T-helper 1 cell treated with Interleukin-12 subunit alpha and Interleukin-12 subunit beta and Interleukin-4 antibody, amounts not matched to agents 30 ng/mL and 1 ng/mL, for 36 hours (primary cell): Measurements from ENCODE around the gene CPD. TPM values are rescaled to one million over a fixed set of nuclear protein-coding genes. Genes with fewer than 3 reads are reported as not detected.
"Not testable (repeated sequence)": the region's sequence is repeated elsewhere in the genome, so short reads cannot be mapped to it uniquely, and the experiment has no call there.

ENCODE experiments used
- intact Hi-C: fragments of 100-400 bp; cut with micrococcal nuclease; formaldehyde crosslinking; loops from one replicate; pipeline ENCODE4 v1.15.1; 2024
- total RNA-seq: library from RNA; stranded (reverse); gene quantifications from 2 replicates; pipeline ENCODE4 v1.2.3, GENCODE V29; 2022

CPD gene
- 25.8 and 35.0 TPM in 2 replicates for total RNA-seq

DNA sequence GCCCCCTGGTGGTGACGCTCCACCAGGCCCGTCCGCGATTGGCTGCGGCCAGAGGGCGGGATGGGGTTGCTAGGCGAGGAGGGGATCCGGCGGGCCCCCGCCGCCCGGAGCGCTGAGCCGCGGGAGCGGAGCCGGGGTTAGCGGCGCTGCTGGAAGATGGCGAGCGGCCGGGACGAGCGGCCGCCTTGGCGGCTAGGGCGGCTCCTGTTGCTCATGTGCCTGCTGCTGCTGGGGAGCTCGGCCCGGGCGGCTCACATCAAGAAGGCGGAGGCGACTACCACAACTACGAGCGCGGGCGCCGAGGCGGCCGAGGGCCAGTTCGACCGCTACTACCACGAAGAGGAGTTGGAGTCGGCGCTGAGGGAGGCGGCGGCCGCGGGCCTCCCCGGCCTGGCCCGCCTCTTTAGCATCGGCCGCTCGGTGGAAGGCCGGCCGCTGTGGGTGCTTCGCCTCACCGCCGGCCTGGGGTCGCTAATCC lies at the start of gene CPD:
Gene CPD (plus strand): TSS at position 103 of the 478 bp plus-strand sequence. CDS start 54 bp downstream, at position 157.
- intact Hi-C loops: loop anchor here (1.0 to 10.0 kb wide), 8 partner anchors 16 to 938 kb away; partner anchors contain the start of genes BLMH, CRLF3, GOSR1 and NSRP1

DNA sequence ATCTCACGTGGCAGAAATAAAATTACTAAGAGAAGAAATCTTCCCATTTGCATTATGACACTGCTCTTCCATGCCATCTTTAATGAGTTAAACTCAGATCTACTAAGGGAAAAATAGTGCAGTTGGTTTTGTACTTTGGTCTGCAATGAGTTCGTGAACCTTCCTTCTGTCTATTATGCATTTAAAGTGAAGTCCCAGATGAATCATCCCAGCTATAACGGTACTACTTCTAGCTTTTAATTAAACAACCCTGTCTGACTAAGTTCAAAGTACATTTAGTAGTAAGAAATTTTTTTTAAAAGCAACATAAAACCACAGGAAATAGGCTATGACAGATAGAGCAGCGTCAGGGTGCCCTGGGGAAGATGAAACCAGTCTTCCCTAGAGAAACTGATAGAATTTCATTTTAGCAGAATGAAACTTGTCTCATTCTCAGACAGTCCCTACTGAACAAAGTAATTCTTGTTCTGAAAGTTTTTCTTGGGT lies 46.6 kb upstream of the CPD start:
- intact Hi-C loops: loop anchor here (1.0 kb wide), 1 partner anchor 31 kb away; no protein-coding TSS in a partner anchor

DNA sequence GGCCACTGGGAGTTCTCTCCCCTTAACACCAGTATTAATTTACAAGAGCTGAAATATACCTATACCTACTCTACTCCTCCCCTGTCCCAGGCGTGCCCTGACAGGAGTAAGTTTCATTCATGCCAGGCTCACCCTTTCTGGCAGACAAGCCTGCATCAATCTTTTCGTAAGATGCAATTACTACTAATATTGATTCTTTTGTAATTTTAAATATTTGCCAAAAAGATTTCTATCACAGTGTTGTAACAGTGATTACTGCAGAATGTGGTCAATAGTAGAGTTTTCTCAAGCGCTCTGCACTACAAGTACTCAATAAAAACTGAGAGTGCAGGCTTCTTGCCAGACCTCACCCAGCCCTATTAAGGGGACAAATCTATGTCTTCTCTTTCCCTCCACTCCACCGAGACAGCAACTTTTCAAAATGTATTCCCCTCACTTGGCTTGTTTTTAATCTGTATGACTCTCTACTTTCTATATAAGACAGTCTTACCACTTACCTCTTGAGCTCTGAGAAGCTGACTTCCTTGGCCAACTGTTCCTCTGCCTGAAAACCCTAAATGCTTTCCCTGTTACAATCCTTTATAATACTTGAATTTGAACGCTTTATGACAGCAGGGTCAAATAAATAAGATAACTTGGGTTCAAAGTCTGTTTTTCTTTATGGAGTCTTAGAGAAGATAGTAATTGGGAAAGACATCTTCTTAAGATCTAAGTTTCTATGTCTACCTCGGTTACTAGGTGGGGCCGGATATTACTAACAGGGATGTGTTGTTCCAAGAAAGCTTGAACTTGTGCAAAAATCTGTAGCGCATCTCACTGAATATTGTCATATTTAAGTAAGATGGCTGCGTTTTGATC lies 45.0 kb upstream of the CPD start, which contains the start of gene TMIGD1:
Gene TMIGD1 (minus strand): TSS at position 555 of the 858 bp plus-strand sequence. CDS start 1,924 bp downstream, outside the sequence.
- intact Hi-C loops: no loop called here

DNA sequence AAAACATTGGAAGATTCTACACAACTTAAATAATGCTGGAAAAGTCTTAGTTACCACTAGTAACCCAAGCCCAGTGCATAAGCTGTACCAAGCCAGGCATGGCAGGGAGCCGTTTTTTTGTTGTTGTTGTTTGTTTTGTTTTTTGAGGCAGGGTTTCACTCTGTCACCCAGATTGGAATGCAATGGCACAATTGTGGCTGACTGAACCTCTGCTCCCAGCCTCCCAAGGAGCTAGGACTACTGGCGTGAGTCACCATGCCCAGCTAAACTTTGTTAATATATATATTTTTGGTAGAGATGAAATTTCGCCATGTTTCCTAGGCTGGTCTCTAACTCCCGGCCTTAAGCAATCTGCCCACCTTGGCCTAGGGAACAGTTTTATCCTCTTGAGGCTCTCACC lies 44.3 kb upstream of the CPD start:
- intact Hi-C loops: no loop called here

DNA sequence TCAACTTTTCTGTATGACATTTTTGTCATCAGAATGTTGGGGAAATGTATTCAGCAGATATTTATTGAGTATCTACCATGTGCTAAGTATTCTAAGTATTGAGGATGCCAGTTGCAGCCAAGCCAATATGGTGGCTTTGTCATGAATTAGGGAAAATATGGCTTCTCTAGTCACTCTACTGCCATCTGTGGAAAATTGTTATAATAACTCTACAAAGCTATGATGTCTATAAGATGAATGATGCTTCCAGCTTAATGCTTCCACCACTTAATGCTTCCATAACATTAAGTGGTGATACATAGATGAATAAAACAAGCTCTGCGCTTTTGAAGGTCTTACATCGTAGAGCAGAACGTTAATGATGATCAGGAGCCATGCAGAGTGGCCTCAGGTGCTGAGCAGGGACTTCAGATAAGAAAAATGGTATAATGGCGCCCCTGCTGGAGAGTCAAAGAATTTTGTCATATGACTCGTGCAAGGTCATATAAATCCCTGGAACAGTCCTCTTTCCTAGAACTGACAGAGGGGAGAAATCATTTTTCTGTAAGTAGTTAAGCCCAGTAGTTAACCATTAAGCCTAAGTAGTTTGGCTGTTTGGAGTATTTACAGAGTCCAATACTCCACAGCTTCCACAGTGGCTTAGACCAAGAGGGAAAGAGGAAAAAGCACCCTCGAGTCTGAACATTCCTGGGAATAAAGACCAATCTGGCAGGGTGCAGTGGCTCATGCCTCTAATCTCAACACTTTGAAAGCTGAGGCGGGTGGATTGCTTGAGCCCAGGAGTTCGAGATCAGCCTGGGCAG lies 42.2 kb upstream of the CPD start:
- intact Hi-C loops: loop anchor here (1.0 to 5.0 kb wide), 6 partner anchors 44 to 309 kb away; partner anchors contain the start of gene GOSR1

DNA sequence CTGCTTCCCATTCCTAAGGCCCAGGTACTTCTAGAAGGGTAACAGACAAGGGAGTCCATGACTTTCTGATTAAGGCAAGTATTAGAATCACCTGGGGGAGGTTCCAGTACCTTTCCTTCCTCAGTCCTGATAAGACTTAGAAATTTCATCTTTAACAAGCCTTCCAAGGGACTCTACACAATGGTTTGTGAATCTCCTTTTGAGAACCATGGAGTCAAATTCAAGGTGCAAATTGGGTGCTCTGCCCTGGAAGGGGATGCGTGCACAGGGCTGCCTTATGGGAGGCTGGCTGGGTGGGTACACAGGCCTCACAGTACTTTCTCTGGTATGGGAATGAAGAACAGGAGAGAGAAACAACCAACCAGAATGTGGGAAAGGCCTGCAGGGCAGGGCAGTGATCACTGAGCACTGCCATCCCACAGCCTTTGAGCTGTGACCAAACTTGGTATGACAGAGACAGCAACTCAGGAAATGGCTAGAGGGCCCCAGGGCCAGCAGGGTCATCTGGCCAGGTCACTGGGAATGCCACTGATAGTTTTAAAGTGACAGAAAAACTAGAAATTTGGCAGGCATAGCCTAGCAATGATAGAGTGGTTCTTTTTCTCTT lies 41.2 kb upstream of the CPD start:
- intact Hi-C loops: loop anchor here (5.0 kb wide), 1 partner anchor 310 kb away; no protein-coding TSS in a partner anchor

DNA sequence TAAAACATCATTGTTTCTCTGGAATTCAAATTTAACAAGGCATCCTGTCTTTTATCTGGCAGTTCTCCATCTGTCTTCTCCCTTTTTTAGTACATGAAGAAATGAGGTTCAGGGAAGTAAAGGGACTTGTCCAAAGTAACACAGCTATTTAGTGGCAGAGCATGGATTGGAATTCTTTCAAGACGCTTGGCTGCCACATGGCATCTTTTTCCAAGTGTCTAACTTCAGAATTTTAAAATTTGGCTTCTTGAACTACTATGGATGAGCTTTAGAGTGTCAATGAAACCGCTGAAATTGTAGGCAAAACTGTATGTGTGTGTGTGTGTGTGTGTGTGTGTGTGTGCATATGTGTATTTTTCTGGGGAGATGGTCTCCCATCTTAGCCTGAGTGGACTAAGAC lies 39.6 kb upstream of the CPD start:
- intact Hi-C loops: loop anchor here (5.0 kb wide), 1 partner anchor 312 kb away; no protein-coding TSS in a partner anchor

DNA sequence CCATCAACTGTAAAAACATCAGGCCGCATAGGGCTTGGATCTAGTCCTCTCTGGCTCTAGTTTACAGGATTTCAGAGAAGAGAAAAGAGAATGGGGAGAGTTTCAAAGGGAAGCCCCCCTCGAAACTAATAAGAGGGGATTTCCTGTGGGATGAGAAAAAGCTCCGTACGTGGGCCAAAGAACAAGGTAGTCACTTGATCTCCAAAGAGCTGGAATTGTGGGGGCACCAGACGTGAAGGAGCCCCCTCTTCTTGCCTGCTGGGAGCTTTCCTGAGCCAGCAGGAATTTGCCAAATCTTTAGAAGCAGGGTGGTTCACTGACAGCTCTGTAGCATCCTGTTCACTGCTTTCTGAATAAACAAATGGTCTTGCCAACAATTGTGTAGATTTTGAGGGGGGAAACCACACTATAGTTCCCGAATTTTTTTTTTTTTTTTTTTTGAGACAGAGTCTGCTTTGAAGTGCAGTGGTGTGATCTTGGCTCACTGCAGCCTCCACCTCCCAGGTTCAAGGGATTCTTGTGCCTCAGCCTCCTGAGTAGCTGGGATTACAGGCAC lies 37.8 kb upstream of the CPD start:
- intact Hi-C loops: loop anchor here (1.0 to 5.0 kb wide), 4 partner anchors 23 to 376 kb away; partner anchors contain the start of gene CPD

DNA sequence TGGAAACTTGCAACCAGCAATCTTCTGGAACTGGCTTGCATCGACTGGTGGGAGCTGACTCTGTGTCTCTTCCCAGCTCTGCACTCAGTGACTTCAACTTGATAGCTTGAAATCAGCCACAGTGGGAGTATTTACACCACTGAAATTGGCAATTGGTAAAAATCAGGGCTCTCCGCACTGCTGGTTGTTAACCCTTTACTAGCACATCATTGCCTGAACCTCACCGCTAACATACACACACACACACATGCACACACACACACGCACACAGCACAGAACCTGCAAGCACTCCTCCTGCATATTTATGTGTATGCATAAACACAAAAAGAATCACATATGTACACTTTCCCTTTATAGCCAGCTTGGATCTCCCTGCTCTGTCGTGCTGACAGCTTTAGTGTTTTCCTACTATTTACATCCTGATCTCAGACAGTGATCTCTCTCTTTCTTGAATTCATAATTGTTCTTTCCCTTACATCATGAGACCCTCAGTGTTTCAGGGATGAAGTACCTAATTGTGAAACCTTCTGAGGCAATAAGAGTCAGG lies 37.0 kb upstream of the CPD start:
- intact Hi-C loops: loop anchor here (5.0 kb wide), 1 partner anchor 376 kb away; no protein-coding TSS in a partner anchor

DNA sequence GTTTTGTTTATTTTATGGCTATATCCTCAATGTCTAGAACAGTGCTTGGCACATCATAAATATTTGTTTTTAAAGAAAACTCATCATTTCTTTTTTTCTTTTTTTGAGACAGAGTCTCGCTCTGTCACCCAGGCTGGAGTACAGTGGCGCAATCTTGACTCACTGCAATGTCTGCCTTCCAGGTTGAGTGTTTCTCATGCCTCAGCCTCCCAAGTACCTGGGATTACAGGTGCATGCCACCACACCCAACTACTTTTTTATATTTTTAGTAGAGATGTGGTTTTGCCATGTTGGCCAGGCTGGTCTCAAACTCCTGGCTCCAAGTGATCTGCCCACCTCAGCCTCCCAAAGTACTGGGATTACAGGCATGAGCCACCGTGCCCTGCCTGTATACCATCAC lies 35.5 kb upstream of the CPD start:
- intact Hi-C loops: loop anchor here (5.0 kb wide), 1 partner anchor 374 kb away; no protein-coding TSS in a partner anchor

DNA sequence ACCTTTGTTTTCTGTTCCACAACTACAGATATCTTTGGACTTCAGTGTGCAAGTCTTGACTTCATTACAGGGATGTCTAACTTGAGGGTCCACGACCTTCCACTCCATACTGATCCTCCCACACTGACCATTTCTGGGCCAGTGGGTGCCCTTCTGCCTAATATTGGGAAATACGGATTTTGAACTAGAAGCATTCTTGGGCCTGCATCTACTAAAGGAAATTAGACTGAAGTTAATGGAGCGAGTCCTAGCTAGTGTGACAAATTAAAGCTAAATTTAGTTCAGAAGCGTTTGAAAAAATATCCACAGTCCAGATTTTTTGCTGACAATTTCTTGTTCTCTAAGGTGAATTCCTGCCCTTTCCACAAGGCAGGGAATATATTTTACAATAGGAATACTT lies 34.9 kb upstream of the CPD start:
- intact Hi-C loops: loop anchor here (5.0 kb wide), 1 partner anchor 374 kb away; no protein-coding TSS in a partner anchor

DNA sequence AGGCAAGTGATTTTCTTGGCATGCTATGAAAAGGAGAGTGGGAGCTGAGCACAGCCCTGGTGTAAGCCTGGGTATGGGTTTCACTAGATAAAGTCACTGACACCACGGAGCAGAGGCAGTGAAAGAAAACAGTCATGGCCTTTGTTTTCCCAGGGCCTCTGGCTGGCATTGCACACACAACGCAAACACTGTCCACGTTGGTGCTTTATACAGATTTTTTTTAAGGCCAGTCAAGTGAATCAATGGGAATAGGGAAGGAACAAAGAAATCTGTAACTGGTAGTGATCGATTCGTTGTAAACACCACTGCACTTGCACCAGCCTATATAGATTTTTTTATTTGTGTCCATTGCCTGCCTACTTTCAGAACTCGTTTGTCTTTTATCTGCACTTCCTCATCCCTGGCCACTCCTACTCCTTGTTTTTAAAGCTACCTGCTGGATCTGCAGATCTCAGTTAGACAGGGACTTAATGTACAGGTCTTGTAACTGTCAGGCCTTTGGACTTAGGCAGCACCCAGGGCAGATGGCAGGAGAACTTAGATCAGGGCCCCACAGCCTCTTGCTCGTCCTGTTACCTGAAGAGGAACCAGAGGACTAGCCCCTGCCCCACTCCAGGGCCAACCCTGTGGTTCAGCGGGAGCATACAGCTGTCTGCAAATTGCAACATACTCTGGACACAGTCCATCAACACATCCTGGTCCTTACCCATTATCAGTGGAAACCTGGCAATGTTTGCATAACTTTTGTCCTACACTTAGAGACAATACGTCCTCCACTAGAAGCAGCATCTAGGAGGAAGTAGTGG lies 34.2 kb upstream of the CPD start:
- intact Hi-C loops: loop anchor here (5.0 kb wide), 1 partner anchor 373 kb away; no protein-coding TSS in a partner anchor

DNA sequence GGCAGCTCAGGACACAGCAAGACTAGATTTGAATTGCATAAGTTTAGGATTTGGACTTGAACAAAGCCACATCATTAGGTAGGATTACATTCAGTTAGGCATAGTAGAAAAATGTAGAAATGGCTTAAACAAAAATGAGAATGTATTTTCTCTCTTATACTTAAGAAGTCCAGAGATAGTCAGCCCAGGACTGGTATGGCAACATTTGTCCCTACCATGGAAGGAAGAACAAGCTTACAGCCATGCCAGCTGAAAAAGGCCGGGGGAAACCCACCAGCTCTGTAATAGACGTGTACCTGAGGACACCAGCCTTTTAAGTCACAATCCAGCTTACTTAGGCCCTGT lies 33.7 kb upstream of the CPD start:
- intact Hi-C loops: no loop called here

DNA sequence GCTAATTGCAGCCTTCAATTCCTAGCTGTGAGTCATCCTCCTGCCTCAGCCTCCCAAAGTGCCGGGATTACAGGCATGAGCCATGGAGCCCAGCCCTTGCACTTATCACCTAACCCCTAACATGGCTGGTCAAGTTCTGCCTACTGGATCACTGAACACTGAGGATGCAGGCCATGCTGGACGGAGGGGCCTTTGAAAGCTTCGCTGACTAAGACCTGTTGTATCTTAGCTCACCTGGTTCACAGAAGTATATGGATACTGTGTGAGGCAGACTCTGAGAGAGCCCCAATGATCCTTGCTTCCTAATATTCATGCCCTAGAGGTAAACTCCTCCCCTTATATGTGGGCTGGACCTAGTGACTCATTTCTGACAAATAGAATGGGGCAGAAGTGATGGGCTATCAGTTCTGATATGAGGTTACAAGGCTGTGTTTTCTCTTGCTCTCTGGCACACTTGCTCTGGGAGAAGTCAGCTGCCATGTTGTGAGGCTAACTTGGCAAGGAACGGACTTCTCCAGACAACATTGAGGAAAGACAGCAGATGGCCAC lies 33.1 kb upstream of the CPD start:
- intact Hi-C loops: no loop called here

DNA sequence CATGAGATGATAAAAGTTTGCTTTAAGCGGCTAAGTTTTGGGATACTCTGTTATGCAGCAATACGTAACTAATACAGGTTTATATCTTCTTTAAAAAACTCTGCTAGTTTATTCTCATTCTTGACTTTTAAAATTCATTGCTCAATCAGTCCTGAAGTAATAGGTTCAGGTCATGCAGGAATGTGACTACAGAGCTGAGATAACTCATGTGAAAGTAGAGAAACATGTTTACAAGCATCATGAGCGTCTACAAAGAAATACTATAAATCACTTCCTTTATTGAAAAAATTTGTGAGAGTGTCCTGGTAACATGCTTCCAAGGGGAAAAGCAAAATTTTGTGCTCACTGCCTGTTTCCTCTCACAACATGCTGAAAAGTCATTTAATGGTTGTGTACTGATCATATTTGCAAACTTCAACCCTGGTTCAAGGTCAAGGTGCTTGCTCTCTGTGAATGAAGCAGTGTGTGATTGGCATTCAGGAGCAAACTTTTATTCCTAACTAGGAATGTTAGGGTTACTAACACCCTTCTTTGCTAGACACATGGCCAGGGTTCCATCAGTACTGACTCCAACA lies 32.4 kb upstream of the CPD start:
- intact Hi-C loops: no loop called here

DNA sequence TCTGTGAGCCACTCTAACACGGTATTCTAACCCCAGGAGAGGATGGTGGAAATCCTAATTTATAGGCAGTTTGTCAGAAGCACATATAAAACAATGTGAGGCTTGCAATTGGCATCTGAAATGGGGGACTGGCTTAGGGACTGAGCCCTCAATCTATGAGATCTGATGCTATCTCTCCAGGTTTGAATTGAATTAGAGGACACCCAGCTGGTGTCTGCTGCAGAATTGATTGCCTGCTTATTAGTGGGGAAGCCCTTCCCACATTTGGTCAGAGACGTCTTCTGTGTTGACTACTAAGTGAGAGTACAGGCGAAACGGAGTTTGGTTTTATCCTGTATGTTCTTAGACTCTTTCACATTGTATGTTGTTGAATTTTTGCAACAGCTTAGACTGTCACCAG lies 31.2 kb upstream of the CPD start:
- intact Hi-C loops: no loop called here

DNA sequence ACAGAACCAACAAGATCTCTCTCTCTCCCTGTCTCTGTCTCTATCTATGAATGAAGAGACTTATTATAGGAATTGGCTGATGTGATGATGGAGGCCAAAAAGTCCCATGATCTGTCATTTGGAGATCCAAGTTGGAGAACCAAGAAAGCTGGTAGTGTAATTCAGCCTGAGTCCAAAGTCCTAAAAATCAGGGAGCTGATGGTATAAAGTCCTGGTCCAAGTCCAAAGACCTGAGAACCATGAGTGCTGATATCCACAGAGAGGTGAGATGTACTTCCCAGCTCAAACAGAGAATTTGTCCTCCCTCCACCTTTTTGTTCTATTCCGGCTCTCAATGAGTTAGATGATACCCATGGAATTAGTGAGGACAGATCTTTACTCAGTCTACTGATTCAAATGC lies 29.5 kb upstream of the CPD start:
- intact Hi-C loops: no loop called here

DNA sequence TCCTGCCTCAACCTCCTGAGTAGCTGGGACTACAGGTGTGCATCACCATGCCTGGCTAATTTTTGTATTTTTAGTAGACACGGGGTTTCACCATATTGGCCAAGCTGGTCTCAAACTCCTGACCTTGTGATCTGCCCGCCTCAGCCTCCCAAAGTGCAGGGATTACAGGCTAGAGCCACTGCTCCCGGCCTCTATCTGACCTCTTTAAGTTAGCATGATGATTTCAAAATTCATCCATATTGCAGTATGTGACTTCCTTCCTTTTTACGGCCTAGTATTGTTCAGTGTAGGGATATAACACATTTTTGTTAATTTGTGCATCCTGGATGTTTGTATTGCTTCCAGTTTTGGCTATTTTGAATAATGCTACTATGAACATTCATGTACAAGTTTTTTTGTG lies 27.5 kb upstream of the CPD start:
- intact Hi-C loops: not testable (repeated sequence)

DNA sequence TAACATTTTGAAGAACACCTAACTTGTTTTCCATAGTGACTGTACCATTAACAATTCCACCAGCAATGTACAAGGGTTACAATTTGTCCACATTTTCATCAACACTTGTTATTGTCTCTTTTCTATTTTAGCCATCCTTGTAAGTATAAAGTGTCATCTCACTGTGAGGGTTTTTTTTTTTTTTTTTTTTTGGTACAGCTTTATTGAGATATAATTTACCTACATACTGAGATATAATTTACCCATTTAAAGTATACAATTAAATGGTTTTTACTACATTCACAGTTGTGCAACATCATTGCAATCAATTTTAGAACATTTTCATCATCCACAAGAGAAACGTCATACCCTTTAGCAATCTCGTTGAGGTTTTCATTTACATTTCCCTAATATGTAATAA lies 27.0 kb upstream of the CPD start:
- intact Hi-C loops: no loop called here
